Stimulated activated CD8-positive, alpha-beta memory T cell treated with anti-CD3 and anti-CD28 coated beads, Interleukin-4, amount 100 ng/mL, for 4 hours (primary cell): ENCODE results near the gene PPP1R1B.
A peak's percentile ranks its signal among the peaks of the same experiment; 100 is the strongest.

Source experiments
- DNase-seq, 2 donors: peaks; one replicate each; pipeline ENCODE4 v3.0.0-alpha.2; 2020; ENCODE audit warnings: low read depth in 2 of 2, low spot score in 1 of 2

PPP1R1B gene

DNA sequence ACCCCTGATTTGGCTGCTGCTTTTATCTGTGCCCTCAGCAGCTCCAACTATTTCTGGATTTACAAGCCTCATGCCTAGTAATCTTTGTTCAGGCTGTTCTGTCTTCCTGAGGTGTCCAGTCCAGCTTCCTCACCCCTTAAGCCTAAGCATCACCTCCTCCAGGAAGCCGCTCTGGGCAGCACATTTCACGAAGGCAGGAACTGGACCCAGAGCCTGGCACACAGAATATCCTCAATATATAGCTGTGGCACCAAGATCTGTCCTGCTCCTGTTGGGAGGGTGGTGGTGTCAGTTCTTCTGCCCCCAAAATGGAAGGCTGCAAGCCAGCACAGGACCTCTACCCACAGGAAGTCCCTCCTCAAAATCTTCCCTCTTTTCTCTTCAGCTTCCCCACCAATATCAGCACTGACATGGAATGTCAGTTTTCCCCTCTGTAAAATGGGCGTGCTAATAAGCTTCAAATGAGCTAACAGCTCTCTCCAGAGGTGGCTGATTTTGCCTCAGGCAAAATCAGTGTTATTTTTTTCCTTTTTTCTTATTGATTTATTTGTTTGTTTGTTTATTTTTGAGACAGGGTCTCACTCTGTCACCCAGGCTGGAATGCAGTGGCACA is 12.1 kb upstream of the PPP1R1B start:
- DNase-seq, result no peak

DNA sequence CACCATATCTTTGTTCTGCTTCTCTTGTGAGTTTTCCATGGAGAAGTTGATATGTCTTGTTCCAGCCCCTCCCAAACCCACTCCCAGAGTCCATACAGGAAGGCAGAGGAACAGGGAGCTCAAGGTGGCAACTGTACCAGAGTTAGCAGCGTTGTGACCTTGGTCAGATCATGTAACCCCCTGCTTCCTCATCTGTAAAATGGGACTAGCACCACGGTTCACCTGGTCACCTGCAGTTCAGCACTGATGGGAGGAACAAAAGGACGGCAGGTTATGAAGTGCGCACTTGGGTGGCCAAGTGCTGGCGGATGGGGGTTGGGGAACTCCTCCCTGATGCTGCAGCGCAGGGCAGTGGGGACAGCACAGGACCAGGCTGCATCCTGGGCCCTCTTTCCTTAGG is 11.3 kb upstream of the PPP1R1B start:
- DNase-seq, result no peak

DNA sequence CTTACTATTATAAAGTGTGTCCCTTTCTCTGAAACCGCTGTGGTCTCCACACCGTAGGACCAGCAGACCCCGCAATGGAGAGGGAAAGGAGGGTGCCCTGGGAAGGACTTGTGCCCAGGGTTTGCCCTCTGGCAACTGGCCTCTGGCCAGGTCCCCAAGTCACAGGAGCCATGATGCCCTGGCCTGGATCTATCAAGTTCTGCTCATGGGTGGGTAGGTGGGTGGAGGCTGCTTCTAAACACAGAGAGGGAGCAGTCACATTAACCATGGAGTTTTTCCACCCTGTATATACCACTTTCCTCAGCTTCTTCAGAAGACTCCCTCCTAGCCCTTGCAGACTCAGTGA is 9.7 kb upstream of the PPP1R1B start:
- DNase-seq, result no peak

DNA sequence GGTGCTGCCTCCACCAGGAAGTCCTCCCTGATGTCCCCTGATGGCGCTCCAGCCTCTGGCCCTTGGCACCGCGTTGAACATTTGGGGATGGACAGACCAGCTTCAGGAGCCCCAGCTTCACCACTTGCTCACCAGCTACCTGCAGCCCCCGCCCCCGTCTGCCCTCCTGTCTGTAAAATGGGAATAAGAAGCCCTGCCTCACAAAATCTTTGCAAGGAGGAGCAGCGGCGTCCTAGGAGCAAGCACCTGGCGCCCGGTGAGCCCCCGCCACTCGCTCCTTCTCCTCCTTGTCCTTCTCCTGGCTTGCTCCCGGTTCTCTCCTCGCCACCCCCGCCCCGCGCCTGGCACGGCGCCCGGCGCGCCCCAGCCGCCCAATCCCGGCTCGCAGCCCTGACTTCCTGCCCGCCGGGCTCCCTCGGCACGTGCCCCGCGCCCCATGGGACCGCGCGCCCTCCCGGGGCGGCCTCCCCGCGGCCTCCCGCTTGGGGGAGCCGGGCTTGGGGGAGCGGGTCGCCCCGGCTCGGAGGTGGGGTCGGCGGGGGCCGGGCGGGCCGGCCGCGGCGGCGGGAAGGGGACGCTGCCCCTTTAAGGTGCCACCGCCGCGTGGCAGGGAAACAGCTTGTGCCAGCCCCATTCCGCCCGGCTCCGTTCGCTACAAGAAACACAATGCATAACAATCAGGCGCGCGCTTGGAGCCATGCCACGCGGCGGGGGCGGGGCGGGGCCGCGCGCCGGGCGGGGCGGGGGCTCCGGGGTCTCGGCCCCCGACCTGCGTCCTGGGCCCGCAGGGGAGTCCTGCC is 9.1 kb upstream of the PPP1R1B start:
- DNase-seq, result no peak

DNA sequence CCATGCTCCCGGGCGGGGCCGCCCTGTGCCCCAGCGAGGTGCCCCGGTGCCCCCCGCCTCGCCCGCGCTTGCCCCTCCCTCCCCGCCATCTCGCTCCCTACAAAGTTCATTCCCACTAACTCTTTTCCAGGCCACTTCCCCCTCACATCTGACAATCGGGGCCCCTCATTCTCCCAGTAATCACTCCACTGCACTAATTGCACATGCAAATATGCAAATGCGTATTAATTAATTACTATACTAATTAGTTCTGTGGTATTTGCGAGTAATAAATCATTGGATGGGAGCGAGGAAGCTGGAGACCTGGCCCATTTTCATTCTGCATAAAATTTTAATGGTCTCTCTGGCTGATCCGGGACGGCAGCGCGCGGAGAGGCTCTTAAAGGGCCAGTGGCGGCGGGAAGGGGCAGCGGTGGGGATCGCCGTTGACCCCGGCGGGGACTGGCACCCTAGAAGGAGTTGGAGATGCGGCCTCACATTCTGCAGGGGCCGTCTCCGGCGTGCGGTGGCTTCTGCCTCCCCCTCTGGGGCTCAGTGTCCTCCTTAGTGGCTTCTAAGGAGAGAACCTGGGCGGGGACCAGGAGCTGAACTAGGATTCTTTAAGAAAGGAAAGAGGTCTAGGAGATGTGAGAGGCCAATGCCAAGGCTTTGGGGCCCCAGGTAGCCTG is 8.4 kb upstream of the PPP1R1B start:
- DNase-seq, result no peak

DNA sequence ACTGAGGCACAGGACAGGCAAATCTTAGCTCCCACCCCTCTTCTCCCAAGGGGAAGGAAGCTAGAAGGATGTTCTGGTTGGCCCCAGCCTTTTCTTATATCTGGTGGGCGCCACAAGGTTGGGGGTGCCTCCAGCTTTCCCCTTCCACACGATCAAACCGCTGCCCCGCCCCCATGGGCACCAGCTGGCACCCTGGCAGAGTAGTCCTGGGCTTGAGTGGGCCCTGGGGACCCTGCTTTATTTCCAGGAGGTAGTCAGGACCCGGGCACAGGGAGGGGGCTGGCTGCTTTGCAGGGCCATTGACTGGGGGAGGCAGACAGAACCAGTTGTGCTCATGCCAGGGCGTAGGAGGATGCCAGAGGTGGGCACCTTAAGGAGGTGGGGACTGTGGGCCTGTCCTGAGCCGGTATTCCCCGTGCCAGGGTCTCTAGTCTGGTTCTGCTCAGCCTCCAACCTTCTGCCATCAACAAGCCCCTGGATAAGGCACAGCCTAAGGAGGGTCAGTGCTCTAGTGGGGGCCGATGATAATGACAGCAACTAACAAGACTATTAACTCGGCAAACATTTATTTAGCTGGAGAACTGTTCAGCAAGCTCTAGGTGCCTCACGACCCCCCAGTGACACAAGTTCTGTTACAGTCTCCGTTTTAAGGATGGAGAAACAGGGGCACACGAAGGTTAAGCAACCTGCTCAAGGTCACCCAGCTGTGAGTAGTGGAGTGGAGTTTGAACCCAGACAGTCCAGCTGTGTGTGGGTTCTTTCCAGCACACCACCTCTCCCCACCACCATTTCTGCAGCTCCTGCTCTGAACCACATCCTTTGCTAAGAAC is 7.6 kb upstream of the PPP1R1B start:
- no peak for DNase-seq

DNA sequence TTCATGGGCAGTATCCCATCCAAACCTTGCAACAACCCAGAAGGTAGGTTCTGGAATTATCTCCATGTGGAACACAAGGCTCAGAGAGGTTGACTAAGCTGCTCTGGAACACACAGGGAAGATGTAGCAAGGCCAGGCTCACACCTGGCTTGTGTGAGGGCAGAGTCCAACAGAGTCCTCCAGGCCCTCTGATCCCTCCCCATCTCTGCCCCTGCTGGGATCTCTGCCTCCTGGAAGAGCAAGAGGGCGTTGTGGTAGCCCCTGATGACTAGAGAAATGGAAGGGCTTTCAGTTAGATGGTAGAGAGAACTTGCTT is 7.0 kb upstream of the PPP1R1B start:
- DNase-seq, result no peak

DNA sequence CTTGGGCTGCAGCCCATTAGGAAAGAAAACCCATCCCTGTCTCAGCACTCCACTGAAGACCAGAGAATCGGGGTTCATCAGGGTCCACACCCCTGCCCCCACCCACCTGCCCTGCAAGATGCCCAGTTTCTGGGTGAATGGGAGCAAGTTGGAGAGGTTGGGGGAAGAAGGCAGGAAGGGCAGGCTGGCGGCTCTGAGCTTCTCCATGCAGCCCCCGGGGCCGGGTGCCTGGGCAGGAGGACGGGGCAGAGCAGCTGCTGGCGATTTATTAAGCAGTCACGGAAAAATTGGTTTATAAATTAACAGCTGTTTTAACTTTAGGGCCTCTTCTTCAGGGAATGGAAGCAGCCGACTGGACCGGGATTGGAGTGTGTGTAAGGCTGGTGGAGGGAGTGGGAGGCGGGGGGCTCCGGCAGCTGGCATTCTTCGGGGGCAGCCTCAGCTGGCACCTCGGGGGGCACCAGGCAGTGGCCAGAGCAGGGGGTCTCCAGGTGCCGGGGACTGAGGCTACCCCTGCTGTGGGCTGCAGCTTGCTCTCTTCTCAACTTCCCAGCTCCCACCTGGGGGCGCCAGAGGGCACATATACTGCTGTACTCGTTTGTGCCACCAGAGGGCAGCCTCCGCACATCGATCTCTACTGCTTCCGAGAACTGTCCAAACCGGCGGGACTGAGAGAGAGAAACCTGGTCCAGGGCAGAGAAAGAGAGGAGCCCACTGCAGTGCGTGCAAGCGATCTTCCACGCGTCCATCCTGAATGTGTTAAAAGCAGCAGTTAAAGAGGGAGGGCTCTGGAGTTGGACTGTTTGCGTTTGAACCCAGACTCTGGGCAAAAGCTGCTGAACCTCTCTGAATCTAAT is 5.0 kb upstream of the PPP1R1B start:
- peak; percentile 65 to 90 for DNase-seq

DNA sequence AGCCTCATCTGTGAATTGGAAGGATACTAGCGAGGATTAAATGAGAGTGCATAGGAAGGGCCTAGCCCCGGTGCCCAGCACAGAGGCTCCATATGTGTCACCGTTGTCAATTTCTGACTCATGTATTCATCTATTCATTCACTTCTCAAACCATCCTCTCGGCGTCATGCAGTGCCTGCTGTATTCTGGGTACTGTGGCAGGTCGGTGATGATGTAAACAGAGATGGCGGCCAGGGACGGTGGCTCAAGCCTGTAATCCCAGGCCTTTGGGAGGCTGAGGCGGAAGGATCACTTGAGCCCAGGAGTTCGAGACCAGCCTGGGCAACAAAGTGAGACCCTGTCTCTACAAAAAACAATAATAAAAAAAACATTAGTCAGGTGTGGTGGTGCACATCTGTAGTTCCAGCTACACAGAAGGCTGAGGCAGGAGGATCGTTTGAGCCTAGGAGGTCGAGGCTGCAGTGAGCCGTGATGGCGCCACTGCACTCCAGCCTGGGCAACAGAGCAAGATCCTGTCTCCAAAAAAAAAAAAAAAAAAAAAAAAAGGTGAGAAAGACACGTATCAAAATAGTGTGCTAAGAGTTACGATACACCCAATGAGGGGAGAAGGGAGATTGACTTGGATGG is 4.3 kb upstream of the PPP1R1B start:
- no peak for DNase-seq

DNA sequence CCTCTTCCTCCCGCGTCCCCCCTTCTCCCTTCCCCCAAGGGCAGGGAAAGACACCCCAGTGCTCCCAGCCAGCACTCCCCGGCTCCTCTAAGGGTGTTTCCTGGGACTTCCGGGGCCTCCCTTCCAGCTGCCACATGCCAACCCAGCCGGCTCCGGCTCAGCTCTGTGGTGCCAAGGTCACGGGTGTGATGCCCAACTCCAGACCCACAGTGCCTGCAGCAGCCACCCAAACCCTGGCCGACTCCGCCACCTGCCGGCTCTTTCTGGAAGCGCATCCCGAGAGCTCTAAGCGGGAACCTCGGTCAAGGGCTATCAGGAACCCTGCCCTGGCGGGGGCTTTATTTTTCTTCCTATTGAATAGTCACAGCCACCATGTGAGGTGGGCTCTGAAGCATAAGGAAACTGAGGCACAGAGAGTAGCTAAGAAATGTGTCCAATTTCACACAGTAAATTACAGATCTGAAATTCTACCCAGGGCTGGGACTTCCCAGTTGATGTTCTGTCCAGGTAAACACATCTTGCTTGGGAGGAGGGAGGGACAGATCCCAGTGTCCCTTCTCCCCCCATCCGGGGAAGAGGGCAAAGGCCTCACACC is 3.3 kb upstream of the PPP1R1B start:
- DNase-seq, result peak; percentile 64 to 88

DNA sequence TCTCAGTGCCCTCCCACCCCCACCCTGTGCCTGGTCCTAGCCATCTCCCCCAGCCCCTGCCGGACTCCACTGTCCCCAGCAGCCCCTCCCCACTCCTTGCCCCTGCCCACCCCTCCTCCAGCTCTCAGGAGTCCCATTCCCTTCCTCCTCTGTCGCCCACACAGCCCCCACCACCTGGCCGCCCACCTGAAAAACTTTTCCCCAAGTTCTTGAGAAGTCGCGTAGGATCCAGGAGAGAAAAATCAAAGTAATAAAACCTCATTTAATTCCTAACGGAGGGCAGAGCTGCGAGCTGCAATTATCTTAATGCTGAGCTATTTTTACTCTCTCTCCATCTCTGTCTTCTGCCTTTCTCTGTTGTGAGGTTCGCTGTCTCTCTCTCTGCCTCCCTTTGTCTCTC is 2.4 kb upstream of the PPP1R1B start:
- no peak for DNase-seq

DNA sequence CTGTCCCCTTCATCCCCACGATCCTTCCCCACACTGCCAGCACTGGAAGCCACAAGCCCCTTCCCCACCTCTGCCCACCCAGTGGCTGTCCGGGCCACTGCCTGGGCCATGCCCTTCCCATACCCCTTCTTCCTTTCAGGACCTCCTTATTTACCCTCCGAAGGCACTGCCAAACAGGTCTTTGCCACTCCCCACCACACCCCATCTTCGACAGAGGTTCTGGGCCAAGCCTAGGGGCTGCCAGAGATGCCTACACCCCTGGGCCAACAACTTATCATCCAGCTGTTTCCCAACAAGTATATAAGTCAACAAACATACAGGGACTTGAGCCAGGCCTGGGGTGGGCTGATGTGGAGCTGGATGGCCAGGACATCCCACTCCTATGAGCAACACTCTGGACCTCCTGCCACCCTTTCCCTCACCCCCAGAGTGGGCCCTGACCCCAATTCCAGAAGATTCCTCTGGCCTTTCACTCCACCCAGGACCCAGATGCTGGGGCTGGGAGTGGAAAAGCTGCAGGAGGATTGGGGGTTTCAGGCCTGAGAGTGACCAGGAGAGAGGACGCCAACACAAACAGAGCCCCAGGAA is 1.5 kb upstream of the PPP1R1B start:
- no peak for DNase-seq

DNA sequence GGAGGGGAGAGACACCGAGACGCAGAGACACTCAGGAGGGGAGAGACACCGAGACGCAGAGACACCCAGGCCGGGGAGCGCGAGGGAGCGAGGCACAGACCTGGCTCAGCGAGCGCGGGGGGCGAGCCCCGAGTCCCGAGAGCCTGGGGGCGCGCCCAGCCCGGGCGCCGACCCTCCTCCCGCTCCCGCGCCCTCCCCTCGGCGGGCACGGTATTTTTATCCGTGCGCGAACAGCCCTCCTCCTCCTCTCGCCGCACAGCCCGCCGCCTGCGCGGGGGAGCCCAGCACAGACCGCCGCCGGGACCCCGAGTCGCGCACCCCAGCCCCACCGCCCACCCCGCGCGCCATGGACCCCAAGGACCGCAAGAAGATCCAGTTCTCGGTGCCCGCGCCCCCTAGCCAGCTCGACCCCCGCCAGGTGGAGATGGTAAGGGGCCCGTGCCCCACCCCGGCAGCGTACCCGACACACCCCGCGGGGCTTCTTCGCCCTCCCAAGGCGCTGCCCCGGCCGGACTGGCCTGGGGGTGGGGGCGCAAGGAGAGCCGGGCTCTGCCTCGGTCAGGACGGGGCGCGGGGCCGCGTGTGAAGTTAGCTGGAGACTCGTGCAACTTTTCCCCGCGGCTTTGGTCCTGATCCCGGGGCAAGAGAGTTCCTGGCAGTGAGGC is 427 bp downstream of the PPP1R1B start:
- DNase-seq, result no peak

DNA sequence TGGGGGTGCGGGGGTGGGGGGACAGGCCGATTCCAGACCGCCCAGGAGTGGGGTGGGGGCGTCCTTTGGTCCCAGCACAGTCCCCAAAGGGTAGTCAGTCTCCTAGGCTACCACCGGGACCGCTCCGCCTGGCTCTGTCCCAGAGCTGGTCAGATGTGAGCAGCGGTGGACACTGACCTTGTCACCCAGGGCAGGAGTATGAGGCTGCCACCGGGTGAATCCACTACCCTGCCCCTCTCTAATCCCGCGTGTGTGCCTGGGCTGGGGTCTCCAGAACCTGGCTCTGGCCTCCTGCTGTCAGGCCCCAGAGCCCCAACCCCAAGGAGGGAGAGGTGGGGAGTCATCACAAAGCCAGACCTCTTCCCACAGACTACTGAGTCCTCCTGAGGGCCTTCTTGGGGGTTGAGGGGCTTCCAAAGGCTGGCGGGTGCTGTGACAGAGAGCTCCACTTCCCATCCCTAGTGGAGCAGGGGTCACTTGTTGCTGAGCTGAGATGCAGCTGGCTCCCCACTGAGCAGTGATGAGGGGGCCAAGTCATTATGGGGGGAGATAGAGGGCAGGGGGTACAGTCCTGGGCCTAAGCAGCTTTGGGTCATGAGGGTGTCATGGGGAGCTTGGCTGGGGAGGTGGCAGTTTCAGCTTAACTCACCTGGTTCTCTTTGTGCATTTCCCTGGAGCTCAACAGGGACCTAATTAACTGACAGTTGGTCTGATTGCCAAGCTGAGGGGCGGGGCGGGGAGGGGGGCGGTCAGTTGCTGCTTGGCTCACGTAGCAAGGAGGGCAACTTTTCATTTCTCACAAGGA is 1.2 kb downstream of the PPP1R1B start:
- DNase-seq, result no peak

DNA sequence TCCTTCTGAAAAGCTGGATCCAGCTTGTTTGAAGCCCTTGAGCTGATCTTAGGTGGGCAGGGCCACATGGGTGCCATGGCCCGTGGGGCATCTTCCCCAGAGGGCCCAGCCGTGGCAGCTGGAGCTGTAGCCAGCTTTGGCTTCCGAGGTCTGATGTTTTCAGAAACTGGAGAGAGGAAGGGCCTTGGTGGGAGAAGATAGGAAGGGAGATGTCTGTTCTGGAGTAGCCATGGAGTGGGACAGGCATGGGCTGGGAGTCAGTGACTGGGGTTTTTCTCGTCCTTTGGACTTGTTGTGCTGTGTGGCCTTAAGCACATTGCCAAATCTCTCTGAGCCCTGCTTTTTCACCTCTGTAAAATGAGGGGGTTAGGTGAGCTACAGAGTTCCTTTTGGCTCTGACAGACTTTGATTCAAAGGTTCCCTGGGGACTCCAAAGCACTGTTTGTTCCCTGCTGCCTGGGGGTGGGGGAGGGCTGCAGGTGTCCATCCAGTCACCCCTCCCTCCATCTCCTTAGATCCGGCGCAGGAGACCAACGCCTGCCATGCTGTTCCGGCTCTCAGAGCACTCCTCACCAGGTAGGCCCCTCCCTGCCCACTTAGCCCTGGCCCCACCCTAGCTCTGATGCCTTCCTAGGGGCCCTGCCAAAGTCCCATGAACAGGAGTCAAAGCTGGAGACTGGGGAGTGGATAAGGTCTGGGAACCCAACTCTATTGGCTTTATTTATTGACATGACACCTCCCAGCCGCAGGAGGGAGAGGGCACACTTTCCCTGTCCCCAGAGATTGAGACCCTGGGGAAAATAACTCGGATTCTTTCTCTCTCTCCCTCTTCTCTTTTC is 2.1 kb downstream of the PPP1R1B start:
- DNase-seq, result no peak

DNA sequence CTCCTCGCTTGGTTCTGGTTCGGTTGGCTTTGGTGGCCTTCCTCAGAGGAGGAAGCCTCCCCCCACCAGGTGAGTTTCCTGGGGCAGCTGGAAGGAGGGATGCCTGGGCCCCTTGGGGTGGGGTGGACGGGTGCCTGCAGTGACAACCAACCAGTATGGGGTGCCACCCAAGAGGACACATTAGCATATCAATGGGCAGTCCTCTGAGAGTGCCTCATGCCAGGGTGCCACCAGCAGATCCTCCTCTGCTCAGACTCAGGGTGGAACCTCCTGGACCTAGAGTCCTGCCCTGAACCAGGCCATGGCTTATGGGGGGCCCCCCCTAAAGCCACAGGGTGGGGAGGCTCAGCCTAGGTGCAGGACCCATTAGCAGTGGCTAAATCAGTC is 2.7 kb downstream of the PPP1R1B start:
- no peak for DNase-seq

DNA sequence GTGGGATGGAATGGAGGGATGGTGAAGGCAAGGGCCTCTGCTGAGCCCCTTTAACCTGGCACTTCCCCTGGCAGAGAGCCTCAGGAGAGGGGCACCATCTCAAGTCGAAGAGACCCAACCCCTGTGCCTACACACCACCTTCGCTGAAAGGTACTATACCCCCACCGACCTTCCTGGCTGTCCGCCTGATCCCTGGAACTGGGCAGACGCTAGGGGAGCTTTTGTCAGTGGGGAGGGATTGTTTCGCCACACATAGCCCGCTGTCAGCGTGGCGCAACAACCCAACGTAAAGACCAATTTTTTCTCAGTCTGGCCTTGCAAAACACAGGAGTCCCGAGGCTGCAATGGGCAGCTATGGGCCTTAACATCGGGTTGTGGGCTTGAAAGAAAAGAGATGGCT is 3.1 kb downstream of the PPP1R1B start:
- DNase-seq, result no peak
